Prostate gland (tissue), 2 donors: Measurements from ENCODE around the gene TMX2.

Experiments
- CTCF ChIP-seq, 4 experiments: fragments of 200-600 bp in 2 of 4; fragments of 450-650 bp in 2 of 4; sonication (generic) in 2 of 4; IDR thresholded peaks; 1 replicate in 3 of 4; 2 replicates in 1 of 4; pipeline ENCODE4 v1.5.1; 2016 to 2019; ENCODE audit warnings: antibody characterized with exemption in 4 of 4, mild to moderate bottlenecking in 2 of 4, moderate library complexity in 2 of 4
- POLR2AphosphoS5 ChIP-seq: sonication (generic); formaldehyde crosslinking; IDR thresholded peaks from one replicate; pipeline ENCODE4 v1.6.1; 2017; ENCODE audit warnings: antibody characterized with exemption

GRCh38 chr11:57752954-57753353 lies 40.6 kb downstream of the TMX2 start:
- TF ChIP-seq CTCF (IDR thresholded peaks at IDR 0.05) (no peak), POLR2AphosphoS5 (no peak)
